Activated T-helper 9 cell treated with anti-CD3 and anti-CD28 coated beads, Interleukin-2, amount 50 U/mL, for 16 hours (primary cell): ENCODE results near the gene DIS3L2.

Experiments
- DNase-seq: peaks from one replicate; pipeline ENCODE4 v3.0.0-alpha.2; 2020; ENCODE audit warnings: low read depth

Gene DIS3L2

GRCh38 chr2:232229911-232230310 lies 268.4 kb downstream of the DIS3L2 start:
- no peak for DNase-seq

GRCh38 chr2:232230560-232230959 lies 269.0 kb downstream of the DIS3L2 start:
- no peak for DNase-seq

- no peak for DNase-seq
Observed at GRCh38 chr2:232231554-232231953, 270.0 kb downstream of the DIS3L2 start.

DNA sequence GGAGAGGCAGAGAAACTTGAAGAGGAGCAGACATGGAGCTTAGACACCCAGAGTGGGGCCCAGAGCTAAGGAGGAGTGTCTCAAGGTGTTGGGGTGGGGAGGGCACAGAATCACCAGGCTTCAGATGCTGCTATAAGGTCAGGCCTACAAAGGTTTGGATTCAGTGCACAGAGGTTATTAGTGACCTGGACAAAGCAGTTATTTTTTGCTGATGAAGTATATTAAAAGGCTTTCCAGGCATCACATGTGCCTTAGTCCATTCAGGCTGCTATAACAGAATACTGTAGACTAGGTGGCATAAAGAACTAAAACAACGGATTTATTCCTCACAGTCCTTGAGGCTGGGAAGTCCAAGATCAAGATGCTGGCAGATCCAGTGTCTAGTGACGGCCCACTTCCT lies 271.4 kb downstream of the DIS3L2 start:
- DNase-seq: no peak

GRCh38 chr2:232234922-232235615 lies 273.6 kb downstream of the DIS3L2 start:
- DNase-seq: no peak

- no peak for DNase-seq
Observed at GRCh38 chr2:232235716-232236115, 274.2 kb downstream of the DIS3L2 start.

DNA sequence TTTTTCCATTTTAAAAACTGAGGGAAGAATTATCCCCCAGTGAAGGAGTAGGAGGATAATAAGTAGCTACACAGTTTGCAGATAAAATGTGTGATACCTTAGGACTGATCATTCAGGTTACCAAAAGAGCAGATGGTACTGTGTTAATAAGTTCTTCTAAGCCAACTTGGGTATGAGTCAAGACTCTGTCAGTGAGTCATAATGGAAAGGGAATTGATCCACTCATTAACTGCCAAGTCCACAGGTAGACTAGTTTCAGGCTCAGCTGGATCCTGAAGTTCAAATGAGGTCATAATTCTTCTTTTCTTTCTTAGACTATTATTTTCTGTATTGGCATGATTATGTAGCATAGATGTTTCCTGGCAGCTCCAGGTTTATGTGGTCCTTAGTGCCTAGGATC lies 274.7 kb downstream of the DIS3L2 start:
- no peak for DNase-seq

DNA sequence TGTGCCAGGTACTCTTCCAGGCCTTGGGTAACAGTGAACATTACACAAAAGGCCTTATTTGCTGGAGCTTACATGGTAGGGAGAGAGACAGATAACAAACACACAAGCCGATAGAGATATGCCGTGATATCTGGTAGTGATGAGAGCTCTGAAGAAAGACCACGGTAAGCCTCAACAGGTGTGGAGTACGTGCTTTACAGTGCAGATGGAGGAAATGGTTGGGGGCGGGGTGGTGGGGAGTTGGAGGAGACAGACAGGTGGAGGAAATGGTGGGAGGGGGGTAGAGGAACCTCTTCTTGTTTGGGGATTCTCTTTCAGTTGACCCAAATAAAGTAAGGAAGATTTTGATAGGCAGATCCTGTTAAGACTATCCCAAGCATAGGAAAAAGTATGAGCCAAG lies 276.0 kb downstream of the DIS3L2 start:
- no peak for DNase-seq

DNA sequence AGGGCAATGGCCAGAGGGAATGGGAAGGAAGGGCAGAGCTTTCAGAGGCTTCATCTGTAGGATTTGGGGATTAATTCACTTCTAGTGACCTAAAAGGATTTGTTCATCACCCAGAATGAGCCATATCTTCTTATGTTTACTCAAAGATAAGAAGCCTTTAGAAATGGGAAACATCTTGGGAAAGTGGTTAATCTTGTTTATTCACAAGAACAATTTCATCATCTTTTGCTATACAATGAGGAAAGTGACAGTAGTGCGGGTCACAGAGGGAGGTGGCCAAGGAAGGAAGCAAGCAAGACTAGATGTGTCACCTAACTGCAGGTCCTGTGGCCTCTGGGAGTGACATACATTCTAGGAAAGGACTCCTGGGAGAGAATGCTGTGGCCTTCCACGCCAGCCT lies 276.6 kb downstream of the DIS3L2 start:
- no peak for DNase-seq

- no peak for DNase-seq
Observed at GRCh38 chr2:232238596-232238995, 277.1 kb downstream of the DIS3L2 start.

GRCh38 chr2:232239951-232240681 lies 278.6 kb downstream of the DIS3L2 start:
- DNase-seq: no peak

DNA sequence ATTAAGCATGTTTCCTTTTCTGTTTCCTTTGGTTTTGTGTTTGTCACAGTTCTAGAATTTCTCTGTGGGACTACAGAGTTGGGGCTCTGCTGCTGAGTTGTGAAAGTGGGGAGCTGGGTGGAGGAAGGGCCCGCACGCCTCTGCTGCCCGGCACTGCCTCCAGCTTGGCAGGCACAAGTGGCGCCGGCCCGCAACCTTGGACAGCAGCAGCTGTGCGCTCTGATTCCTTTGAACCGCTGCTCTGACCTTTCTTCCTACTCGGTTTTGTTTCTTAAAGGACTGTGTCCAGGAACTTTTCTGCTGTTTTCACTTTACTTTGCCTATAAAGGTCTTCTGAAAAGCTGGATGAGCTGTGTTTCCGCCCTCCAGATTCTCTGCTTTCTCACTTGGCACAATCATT lies 279.4 kb downstream of the DIS3L2 start:
- no peak for DNase-seq

- DNase-seq: no peak
Observed at GRCh38 chr2:232242316-232242715, 280.8 kb downstream of the DIS3L2 start.

DNA sequence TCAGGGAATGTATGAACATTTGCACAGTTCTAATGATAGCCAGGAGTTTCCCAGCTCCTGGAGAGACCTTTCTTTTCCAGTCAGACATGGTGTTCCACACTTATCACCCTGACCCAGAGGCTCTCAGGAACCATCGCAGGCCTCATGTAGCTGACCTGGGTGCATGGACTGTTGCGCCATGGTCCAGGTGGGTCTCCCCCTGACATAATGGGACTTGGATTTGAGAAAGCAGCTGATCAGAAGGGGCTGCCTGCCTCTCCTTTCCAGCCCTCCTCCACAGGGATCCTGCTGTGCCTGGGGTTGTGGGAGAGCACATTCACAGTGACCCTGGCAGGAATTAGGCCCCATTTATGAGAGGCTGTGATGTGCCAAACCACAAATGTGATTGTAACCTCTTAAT lies 283.6 kb downstream of the DIS3L2 start:
- no peak for DNase-seq

- no peak for DNase-seq
Observed at GRCh38 chr2:232246245-232246644, 284.7 kb downstream of the DIS3L2 start.

DNA sequence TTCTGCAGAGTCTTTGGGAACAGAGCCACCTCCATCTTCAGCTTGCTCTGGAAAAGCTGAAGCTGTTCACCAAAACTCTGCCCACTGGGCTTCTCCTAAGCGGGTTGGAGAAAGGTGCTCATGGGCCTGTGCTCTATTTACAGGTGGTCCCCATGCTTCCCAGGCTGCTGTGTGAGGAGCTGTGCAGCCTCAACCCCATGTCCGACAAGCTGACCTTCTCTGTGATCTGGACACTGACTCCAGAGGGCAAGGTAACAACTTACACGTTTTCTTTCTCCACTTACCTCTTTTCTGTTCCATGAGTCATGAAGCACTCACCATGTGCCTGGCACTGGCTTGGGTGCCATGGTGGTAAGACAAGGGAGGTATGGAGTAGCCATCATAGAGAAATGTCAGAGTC lies 287.6 kb downstream of the DIS3L2 start:
- no peak for DNase-seq

DNA sequence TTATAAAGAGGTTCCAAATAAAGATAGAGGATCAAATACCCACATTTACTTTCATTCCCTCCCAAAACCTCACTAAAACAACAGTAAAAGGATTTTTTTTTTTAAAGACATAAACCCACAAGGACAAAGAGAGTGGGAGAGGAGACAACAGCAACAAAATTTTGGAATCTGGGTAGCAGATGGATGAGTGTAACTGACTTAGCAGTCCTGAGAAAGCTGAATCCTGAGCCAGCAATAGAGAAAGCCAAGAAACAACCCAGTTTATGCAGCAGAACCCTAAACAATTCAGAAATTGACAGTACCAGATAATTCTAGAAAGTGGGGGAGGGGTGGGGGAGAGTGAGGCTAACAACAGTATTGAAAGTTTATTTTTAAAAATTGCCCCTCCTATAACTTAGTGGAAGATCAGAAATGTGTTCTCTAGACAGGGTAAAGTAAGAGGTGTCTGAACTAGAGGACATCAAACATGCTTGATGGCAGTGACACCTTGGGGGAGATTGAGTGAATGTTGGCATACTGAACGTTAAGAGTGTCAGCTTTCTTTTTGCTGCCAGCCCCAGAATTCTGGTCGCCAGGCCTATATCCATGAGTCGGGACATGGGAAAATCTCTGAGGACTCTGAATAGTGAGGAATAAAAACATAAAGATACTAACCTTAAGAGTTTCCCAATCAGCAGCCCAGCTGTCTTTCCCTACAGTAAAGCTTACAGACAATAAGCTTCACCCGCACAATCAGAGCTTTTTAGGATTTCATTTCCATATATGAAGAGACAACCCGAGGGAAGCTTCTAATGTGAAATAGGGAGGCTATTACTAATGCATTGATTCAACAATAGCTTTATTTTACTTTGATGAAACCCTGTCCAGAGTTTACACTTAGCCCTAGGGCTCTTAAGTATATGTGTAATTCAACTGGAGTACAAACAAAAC lies 289.0 kb downstream of the DIS3L2 start:
- no peak for DNase-seq

DNA sequence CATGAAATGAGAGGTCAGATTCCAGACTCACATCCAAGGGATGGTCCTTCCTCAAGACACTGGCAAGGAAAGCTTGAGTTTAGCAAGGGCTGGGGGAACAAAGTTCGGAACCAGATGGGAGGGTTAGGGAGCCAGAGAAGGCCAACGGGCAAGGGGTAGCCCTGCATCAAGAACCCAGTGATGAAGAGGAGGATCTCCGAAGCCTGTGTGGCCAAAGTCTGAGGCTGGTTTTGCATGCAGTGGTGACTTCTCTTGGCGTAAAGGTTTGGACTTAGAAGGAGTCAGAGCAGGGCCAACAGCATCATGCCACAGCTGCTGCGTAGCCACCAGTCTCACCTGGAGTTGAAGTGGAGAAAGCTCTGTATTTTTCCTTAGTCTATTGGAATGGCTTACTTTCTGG lies 293.5 kb downstream of the DIS3L2 start:
- DNase-seq: no peak

- no peak for DNase-seq
Observed at GRCh38 chr2:232260075-232260474, 298.6 kb downstream of the DIS3L2 start.

DNA sequence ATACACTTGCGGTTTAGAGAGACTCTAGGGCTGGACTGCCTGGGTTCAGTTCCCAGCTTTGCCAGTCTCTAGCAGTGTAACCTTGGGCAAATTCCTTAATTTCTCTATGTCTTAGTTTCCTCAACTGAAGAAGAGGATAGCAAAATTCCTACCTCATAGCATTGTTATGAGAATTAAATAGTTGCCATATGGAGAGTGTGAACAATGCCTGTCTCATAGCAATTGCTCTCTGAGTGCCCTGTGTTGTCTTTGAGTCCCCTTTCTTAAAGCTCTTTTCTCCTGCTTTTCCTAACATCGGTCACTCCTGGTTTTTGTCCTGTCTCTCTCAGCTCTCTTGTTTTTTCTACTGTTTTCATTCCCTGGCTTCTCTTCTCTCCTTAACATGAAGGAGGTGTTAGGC lies 300.3 kb downstream of the DIS3L2 start:
- DNase-seq: no peak

GRCh38 chr2:232263295-232263694 lies 301.8 kb downstream of the DIS3L2 start:
- DNase-seq: no peak

DNA sequence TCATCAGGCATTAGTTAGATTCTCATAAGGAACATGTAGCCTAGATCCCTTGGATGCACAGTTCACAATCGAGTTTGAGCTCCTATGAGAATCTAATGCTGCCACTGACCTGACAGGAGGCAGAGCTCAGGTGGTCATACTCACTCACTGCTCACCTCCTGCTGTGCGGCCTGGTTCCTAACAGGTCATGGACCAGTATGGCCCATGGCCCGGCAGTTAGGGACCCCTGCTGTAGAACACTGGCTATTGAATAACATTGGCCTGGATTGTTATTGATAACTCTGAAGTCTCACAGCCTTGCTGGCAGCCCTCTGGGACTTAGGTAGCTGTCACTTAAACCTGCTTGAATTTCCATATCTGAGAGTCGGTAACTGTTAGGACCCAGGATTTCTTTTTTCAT lies 302.6 kb downstream of the DIS3L2 start:
- DNase-seq: no peak

GRCh38 chr2:232265329-232265728 lies 303.8 kb downstream of the DIS3L2 start:
- DNase-seq: no peak
